Measurements from ENCODE around the gene HSF5.

HSF5 gene

GRCh38 chr17:58385359-58385899, 102.8 kb downstream of the HSF5 start:
- DNase-seq (ENCODE audit: low read depth), result no peak

DNA sequence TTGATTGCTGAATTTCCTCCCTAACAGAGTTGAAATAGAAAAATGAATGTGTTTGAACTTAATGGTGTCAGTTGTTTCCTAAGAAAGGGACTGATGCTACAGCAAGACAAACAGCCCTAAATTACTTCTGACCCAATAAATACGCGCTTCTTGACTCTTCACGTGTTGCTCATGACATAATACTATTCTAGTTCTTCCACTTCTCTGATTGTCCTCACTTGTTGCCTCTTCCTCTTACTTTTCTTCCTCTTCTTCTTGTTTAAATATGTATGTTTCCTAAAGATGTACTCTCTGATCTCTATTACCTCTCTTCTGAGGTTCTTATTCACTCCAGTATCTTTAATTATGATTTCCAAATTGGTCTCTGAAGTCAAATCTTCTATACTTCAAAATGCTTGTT, 103.3 kb downstream of the HSF5 start:
- DNase-seq (ENCODE audit: low read depth), result no peak

GRCh38 chr17:58383892-58384462, 104.2 kb downstream of the HSF5 start:
- DNase-seq (ENCODE audit: low read depth), result no peak

DNA sequence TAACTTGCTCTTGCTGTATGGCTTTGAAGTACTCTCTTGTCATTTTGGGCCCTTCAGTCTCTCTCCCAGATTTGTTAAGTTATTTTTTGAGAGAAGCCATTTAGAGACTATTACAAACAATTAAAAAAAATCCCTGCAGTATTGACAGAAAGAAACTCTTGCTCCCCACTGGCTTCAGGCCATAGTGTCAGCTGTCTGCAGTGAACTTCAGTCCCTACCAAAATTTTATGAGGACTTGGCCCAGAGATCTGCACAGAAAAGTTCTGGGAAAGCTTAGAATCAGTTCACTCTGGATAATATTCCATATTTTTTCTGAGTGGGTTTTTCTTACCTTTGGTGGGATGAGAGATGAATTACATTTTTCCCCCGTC, 105.4 kb downstream of the HSF5 start:
- DNase-seq (ENCODE audit: low read depth), result no peak

- no peak for DNase-seq (ENCODE audit: low read depth)
These were observed 105.9 kb downstream of the HSF5 start for GRCh38 chr17:58382108-58382871.

DNA sequence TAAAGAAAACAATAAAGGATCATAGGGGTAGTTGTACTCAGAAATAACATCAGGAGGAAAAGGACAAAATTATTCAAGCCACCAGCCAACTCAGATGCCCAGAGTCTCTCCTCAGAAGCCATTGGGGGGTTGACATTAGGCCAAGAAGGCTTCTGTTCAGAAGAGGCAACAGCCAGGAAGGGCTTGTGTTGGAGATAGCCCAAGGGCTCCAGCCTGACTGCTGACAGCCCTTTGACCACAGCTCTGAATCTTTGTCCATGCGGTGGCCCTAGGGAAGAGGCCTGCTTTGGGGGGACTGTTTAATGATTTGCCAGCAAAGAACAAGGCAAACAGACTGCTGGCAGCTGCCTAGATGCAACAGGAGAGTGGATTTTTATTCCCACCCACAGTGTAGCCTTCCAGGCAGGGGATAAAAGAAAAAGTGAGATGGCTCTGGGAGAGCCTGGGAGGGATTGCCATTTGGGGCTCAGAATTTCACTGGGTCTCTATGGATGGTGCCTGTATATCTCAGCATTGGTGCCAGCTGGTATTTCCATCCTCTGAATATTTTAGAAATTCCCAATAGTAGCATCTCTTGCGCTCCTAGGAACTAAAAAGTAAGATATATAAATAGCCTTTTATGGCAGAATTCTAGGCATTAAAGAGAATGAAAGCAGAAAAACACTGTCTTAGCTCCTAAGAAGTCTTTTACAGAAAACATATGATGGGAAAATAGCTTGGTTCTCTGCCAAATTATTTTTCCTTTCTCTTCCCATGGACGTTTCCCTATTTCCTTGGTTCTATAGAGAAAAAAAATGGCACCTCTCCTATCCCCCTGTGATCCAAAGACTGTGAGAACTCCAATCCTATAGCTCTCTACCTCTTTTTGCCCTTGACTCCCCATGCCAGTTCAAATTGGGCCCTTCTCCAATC, 106.8 kb downstream of the HSF5 start:
- DNase-seq (ENCODE audit: low read depth), result no peak

DNA sequence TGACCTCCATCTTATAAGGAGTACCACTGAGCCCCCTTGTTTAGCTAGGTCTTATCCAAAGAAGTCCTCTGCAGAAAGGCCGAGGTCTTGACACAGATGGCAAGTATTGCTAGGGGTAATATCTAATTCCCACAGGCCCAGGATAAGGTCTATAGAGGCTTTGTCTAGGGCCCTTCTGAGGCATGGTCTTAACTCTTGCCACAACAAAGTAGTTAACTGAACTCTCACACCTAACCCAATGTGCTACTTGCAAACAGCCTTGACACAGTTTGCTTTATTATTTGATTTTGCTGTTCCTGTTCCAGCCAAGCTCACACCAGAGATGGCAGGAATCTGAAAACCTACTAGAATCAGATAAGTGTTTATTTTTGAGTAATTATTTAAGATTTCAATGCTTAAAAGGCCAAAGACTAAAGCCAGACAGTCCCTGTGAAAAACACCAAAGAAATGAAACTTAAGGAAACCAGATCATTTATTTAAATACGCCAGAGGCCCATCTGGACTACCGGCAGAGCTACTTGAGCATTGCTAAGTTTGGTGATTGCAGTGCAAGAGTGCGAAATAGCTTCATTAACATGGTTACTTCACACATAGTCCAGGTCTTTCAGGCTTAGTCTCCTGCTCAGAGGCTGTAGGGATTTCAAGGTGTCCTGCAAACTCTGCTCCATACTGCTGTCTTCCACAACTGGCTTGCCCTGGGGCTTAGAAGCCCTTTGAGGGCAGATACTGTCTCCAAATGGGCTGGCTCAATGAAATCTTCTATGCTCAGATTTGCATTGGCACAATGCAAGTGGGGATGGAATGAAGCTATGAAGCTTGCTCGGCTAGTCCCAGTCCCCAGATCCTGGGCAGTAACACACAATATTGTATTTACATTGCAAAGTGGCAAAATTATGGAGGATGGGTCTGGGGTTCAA, 107.7 kb downstream of the HSF5 start:
- DNase-seq (ENCODE audit: low read depth), result no peak

GRCh38 chr17:58379511-58379824, 108.7 kb downstream of the HSF5 start:
- DNase-seq (ENCODE audit: low read depth), result no peak

DNA sequence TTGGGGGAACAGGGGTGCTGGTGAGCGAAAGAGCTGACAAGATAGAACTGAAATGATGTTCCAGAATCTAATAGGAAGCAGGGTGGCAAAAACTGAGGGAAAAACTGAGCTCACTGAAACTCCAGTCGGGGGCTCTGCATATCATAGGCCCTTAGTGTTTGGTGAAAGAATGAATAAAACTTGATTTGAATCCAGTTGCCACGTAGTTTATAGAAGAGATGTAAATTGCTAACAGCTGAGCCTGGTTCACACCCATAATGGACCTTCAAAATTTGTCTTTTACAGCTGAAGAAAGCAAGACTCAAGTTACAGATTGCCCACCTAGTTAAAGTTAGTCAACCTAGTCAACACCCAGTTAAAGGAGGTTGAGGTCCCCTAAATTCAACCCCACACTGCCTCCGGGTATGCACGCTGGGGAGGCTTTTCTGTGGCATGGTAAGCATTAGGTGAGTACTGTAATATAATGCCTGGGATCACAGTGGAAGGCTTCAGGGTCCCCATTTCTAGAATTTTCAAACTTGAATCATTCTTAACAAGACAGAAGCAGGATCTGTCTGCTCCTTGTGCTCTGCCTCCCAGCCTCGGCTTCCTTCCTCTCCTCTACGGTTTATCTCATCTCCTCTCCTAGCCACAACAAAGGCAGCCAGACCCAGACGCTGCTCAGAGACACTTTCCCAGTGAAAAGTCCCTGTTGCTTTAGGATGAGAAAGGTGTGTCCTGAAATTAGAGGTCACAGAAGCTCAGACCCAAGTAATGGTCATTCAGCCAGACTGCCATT, 109.3 kb downstream of the HSF5 start:
- DNase-seq (ENCODE audit: low read depth), result no peak

- no peak for DNase-seq (ENCODE audit: low read depth)
These were observed 110.5 kb downstream of the HSF5 start for GRCh38 chr17:58377661-58378060.

DNA sequence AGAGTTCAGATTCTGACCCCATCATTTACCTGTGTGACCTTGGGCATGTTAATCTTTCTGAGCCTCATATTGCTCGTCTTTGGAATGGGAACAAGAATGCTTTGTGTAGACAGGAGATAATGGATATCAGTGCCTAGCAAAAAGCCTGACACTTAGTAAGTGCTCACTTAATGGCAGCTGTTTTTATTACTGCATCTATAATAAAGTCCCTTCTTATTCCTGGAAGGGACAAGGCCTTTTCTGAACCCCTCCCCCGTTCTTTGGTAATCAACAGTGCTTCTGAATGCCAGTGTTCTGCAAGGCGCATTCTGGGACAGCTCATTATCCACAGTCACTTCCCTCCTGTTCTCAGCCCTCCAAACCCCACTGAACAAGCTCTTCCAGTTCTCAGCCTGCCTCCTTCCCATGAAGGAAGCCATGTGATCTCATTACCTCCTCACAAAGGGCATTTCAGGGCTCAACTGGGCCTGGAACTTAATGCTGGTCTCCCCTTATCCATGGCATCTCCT, 111.1 kb downstream of the HSF5 start:
- DNase-seq (ENCODE audit: low read depth), result no peak

DNA sequence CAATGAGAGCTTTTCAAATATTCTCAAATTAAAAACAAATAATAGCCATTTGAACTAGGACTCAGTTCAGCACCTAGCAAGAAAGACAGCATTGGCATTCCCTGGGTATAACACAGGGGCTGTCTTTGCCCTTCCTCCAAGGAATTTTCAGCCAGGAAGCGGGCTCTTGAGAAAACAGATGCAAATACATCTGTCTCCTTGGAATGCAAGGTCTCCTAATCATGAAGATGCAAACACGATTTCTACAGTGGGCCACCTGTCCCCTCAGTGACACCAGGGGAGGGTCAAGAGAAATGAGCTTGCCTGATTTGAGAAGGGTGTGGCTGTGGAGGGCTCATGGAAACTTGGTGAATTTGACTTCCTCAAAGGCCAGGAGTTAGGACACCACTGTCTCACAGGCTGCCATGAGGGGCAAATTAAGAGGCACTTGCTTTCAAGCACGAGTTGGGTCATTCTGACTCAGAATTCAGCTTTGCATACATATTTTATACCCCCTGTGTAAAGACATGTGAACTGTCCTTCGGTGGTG, 111.7 kb downstream of the HSF5 start:
- no peak for DNase-seq (ENCODE audit: low read depth)

- no peak for DNase-seq (ENCODE audit: low read depth)
These were observed 112.4 kb downstream of the HSF5 start for GRCh38 chr17:58375811-58376210.

DNA sequence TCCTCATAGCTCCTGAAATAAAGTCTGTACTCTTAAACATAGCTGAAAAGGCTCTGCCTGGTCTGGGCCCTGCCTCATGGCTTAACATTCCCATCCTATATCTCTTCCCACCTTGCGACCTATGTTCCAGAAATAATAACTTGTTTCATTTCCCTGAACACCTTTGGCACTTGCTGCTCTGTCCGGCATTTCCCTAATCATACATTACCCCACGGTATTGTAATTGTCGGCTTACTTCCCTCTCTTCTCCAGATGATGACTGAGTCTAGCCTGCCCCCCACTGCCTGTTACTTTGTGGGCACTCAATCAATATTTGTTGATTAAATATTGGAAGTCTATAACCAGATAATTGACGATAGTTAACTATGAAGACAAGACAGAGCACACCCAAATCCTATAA, 113.0 kb downstream of the HSF5 start:
- no peak for DNase-seq (ENCODE audit: low read depth)

DNA sequence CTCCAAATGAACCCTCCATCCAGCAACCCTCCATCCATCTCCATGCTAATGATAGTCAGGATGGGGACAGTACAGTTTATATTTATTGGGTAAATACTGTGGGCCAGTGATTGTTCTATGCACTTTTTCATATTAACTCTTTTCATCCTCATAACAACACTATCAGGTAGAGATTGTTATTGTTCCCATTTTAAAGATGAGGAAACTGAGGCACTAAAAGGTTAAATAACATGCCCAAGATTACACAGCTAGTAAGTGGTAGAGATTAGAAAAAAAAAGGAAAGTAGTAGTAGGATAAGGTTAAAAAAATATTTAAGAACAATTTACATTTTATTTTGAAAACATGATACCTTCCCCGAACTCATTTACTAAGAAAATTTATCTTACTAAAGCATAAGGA, 114.3 kb downstream of the HSF5 start:
- no peak for DNase-seq (ENCODE audit: low read depth)

- DNase-seq (ENCODE audit: low read depth), result no peak
These were observed 115.2 kb downstream of the HSF5 start for GRCh38 chr17:58373003-58373402.

- no peak for DNase-seq (ENCODE audit: low read depth)
These were observed 116.8 kb downstream of the HSF5 start for GRCh38 chr17:58371300-58371950.

DNA sequence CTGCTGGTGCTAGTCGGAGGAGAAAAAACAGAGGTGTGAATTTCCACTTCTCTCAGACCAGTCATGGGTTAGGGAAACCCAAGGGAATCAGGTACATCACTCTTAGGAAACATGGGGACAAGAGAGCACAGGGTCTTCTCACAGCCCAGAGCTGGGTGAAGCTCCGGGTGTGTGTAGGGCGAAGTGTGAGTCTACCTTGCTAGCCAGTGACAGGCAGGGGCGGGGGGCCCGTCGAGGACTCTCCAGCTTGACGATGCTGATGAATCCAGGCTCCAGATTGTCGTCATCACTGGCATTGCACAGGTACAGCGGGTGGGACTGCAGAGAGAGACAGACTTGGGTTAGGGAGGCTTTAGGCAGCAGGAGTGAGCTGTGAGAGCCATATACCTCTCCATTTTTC, 117.5 kb downstream of the HSF5 start:
- no peak for DNase-seq (ENCODE audit: low read depth)

GRCh38 chr17:58370309-58370708, 117.9 kb downstream of the HSF5 start:
- DNase-seq (ENCODE audit: low read depth), result no peak
